ENCODE measurements around the gene ABI2. TPM values are rescaled to one million over a fixed set of nuclear protein-coding genes. Genes with fewer than 3 reads are reported as not detected.
"Not testable (repeated sequence)": the region's sequence is repeated elsewhere in the genome, so short reads cannot be mapped to it uniquely, and the experiment has no call there.

ABI2 gene
- total RNA-seq, 2 experiments from 2014 or later, result 19.3 to 21.0 TPM

- Histone ChIP-seq H3K4me3 (ENCODE audit: low read length) (no peak overlapping the region), H3K36me3 (ENCODE audit: insufficient read depth, low read length) (no peaks in the 10 kb centered on the region), H3K27me3 (ENCODE audit: control insufficient read depth in 1 of 2, insufficient read depth in 2 of 2, low read length in 2 of 2) (no peaks in the 10 kb centered on the region), H3K4me1 (ENCODE audit: insufficient read depth, low read length) (no peaks in the 10 kb centered on the region), H3K27ac (ENCODE audit: low read depth in 1 of 2, low read length in 2 of 2) (no peak overlapping the region), H3K9me3 (ENCODE audit: control insufficient read depth in 1 of 2, insufficient read depth in 1 of 2, low read length in 2 of 2) (no peaks in the 10 kb centered on the region)
- Mint-ChIP-seq H3K4me3 (no peak overlapping the region), H3K27ac (no peak overlapping the region), H3K9me3 (no peaks in the 10 kb centered on the region), H3K36me3 (ENCODE audit: low read depth) (peaks cover 25% of the 10 kb centered on the region), H3K4me1 (ENCODE audit: low read depth) (peaks cover 8% of the 10 kb centered on the region), H3K27me3 (no peaks in the 10 kb centered on the region)
- TF ChIP-seq CTCF (IDR thresholded peaks at IDR 0.05), result no peak
- peak in 1 of 14 experiments; percentile 15 for DNase-seq
- ChIA-PET POLR2A (no interaction called here), CTCF (no interaction called here)
- ATAC-seq (ENCODE audit: poor library complexity), result no peak
- intact Hi-C loops (cut with DNase I, micrococcal nuclease), result no loop called here
Observed at GRCh38 chr2:203376173-203376572, 48.0 kb downstream of the ABI2 start.

DNA sequence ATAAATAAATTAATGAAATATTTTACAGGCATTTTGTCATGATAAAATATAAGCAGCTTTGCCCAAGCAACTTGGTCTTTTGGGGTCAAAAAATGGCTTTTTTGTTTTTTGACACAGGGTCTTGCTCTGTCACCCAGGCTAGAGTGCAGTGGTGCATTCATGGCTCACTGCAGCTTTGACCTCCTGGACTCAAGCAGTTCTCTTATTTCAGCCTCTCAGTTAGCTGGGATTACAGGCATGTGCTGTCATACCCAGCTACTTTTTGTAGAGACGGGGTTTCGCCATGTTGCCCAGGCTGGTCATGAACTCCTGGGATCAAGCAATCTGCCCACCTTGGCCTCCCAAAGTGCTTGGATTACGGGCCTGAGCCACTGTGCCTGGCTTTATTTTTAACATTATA, 51.0 kb downstream of the ABI2 start:
- H3K4me1 Mint-ChIP-seq (ENCODE audit: low read depth), result peaks cover 8% of the 10 kb centered on the region
- ATAC-seq (ENCODE audit: poor library complexity) (no peak), DNase-seq (no peak)
- H3K9me3 Mint-ChIP-seq, result no peaks in the 10 kb centered on the region
- no peak overlapping the region for H3K4me3 Mint-ChIP-seq
- Histone ChIP-seq H3K9me3 (ENCODE audit: control insufficient read depth in 1 of 2, insufficient read depth in 1 of 2, low read length in 2 of 2) (no peaks in the 10 kb centered on the region), H3K27me3 (ENCODE audit: control insufficient read depth in 1 of 2, insufficient read depth in 2 of 2, low read length in 2 of 2) (no peaks in the 10 kb centered on the region), H3K27ac (ENCODE audit: low read depth in 1 of 2, low read length in 2 of 2) (no peak overlapping the region), H3K4me3 (ENCODE audit: low read length) (no peak overlapping the region), H3K4me1 (ENCODE audit: insufficient read depth, low read length) (no peaks in the 10 kb centered on the region), H3K36me3 (ENCODE audit: insufficient read depth, low read length) (no peaks in the 10 kb centered on the region)
- ChIA-PET CTCF (interaction anchor here (0.6 kb wide), 1 partner anchor 48 kb away, joined by 3 read pairs; no protein-coding TSS in a partner anchor), POLR2A (no interaction called here)
- TF ChIP-seq CTCF (IDR thresholded peaks at IDR 0.05), result no peak
- intact Hi-C loops (cut with DNase I, micrococcal nuclease), result no loop called here
- H3K27me3 Mint-ChIP-seq, result no peaks in the 10 kb centered on the region
- H3K36me3 Mint-ChIP-seq (ENCODE audit: low read depth), result peaks cover 41% of the 10 kb centered on the region
- H3K27ac Mint-ChIP-seq, result no peak overlapping the region

DNA sequence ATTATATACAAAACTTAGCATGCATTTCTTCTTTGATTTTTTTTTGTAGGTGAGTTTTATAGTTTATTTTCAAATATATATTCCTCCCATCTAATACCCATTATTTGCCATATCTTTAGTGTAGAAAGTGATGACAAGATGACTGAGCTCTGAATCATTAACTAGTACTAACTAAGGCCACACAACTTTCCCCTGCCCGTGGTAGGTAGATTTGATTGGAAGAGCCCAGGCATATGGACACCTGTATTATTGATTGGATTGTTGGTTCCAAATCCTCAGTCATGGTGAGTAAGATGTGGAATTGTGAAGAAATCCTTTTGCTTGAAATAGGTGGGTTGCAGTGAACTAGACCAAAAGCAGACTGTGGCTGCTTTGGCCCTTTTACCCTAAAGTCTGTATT, 54.8 kb downstream of the ABI2 start:
- no peak for ATAC-seq (ENCODE audit: poor library complexity)
- H3K27me3 Mint-ChIP-seq, result no peaks in the 10 kb centered on the region
- peaks cover 41% of the 10 kb centered on the region for H3K36me3 Mint-ChIP-seq (ENCODE audit: low read depth)
- Histone ChIP-seq H3K36me3 (ENCODE audit: insufficient read depth, low read length) (no peaks in the 10 kb centered on the region), H3K9me3 (ENCODE audit: control insufficient read depth in 1 of 2, insufficient read depth in 1 of 2, low read length in 2 of 2) (no peaks in the 10 kb centered on the region), H3K27ac (ENCODE audit: low read depth in 1 of 2, low read length in 2 of 2) (no peak overlapping the region), H3K4me1 (ENCODE audit: insufficient read depth, low read length) (no peaks in the 10 kb centered on the region), H3K4me3 (ENCODE audit: low read length) (no peak overlapping the region), H3K27me3 (ENCODE audit: control insufficient read depth in 1 of 2, insufficient read depth in 2 of 2, low read length in 2 of 2) (no peaks in the 10 kb centered on the region)
- intact Hi-C loops (cut with DNase I, micrococcal nuclease), result no loop called here
- H3K27ac Mint-ChIP-seq, result no peak overlapping the region
- ChIA-PET POLR2A (no interaction called here), CTCF (no interaction called here)
- H3K4me1 Mint-ChIP-seq (ENCODE audit: low read depth), result no peaks in the 10 kb centered on the region
- H3K9me3 Mint-ChIP-seq, result no peaks in the 10 kb centered on the region
- H3K4me3 Mint-ChIP-seq, result no peak overlapping the region
- no peak for TF ChIP-seq CTCF (IDR thresholded peaks at IDR 0.05)
- no peak for DNase-seq

DNA sequence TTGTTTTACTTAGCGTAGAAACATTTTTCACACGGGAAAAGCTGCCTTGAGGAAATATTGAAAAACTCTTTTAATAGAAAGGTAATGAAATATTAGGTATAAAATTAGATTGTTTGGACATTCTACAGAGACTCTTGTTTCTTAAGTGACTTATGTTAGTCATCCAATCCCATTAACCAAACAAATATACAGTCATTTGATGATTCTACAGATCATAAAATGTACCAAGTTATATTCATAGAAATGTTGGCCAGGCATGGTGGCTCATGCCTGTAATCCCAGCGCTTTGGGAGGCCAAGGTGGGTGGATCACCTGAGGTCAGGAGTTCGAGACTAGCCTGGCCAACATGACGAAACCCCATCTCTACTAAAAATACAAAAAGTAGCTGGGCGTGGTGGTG, 60.0 kb downstream of the ABI2 start:
- H3K4me3 ChIP-seq (ENCODE audit: low read length); H3K4me1 Mint-ChIP-seq (ENCODE audit: low read depth); intact Hi-C loops (cut with DNase I, micrococcal nuclease); H3K27ac ChIP-seq (ENCODE audit: low read depth in 1 of 2, low read length in 2 of 2); CTCF ChIA-PET; H3K36me3 ChIP-seq (ENCODE audit: insufficient read depth, low read length); H3K4me3 Mint-ChIP-seq; H3K27me3 ChIP-seq (ENCODE audit: control insufficient read depth in 1 of 2, insufficient read depth in 2 of 2, low read length in 2 of 2); POLR2A ChIA-PET; H3K4me1 ChIP-seq (ENCODE audit: insufficient read depth, low read length); H3K27ac Mint-ChIP-seq; ATAC-seq (ENCODE audit: poor library complexity); H3K9me3 Mint-ChIP-seq; H3K9me3 ChIP-seq (ENCODE audit: control insufficient read depth in 1 of 2, insufficient read depth in 1 of 2, low read length in 2 of 2); H3K27me3 Mint-ChIP-seq; DNase-seq: not testable (repeated sequence)
- H3K36me3 Mint-ChIP-seq (ENCODE audit: low read depth), result peaks cover 34% of the 10 kb centered on the region
